ENCODE results near the gene ACSL3. TPM values are rescaled to one million over a fixed set of nuclear protein-coding genes. Genes with fewer than 3 reads are reported as not detected.

The ACSL3 gene
- total RNA-seq, 1 experiment from 2014 or later = 85.2 TPM

- intact Hi-C loops (cut with micrococcal nuclease; ENCODE audit: unreplicated experiment) (no loop called here), in situ Hi-C loops (cut with HindIII; ENCODE audit: low pct_unique_long_range_greater_than_20kb, low sequenced_read_pairs) (no loop called here)
- Histone ChIP-seq H3K27me3 (ENCODE audit: control insufficient read depth, insufficient read depth, low read length) (no peaks in the 10 kb centered on the region), H3K27ac (ENCODE audit: low read length) (no peak overlapping the region), H3K4me1 (ENCODE audit: control insufficient read depth, insufficient read depth, low read length) (no peaks in the 10 kb centered on the region), H3K9me3 (ENCODE audit: control insufficient read depth, insufficient read depth, low read depth, low read length) (no peaks in the 10 kb centered on the region), H3K4me3 (ENCODE audit: low read depth in 2 of 2, low read length in 2 of 2) (no peak overlapping the region), H3K36me3 (ENCODE audit: control insufficient read depth, insufficient read depth, low read length) (no peaks in the 10 kb centered on the region)
- no peak for DNase-seq (ENCODE audit: low read depth, low spot score)
- ChIA-PET CTCF (interaction anchor here (0.7 kb wide), 1 partner anchor 286 kb away, joined by 4 read pairs; no protein-coding TSS in a partner anchor), POLR2A (no interaction called here)
- no TSS peak for BruUV-seq (replicated peaks)
- TF ChIP-seq, protein P1, sequence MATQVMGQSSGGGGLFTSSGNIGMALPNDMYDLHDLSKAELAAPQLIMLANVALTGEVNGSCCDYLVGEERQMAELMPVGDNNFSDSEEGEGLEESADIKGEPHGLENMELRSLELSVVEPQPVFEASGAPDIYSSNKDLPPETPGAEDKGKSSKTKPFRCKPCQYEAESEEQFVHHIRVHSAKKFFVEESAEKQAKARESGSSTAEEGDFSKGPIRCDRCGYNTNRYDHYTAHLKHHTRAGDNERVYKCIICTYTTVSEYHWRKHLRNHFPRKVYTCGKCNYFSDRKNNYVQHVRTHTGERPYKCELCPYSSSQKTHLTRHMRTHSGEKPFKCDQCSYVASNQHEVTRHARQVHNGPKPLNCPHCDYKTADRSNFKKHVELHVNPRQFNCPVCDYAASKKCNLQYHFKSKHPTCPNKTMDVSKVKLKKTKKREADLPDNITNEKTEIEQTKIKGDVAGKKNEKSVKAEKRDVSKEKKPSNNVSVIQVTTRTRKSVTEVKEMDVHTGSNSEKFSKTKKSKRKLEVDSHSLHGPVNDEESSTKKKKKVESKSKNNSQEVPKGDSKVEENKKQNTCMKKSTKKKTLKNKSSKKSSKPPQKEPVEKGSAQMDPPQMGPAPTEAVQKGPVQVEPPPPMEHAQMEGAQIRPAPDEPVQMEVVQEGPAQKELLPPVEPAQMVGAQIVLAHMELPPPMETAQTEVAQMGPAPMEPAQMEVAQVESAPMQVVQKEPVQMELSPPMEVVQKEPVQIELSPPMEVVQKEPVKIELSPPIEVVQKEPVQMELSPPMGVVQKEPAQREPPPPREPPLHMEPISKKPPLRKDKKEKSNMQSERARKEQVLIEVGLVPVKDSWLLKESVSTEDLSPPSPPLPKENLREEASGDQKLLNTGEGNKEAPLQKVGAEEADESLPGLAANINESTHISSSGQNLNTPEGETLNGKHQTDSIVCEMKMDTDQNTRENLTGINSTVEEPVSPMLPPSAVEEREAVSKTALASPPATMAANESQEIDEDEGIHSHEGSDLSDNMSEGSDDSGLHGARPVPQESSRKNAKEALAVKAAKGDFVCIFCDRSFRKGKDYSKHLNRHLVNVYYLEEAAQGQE (IDR thresholded peaks at IDR 0.05; ENCODE audit: insufficient read depth in 1 of 2, low read depth in 2 of 2, low read length in 1 of 2) = no peak
- TF ChIP-seq CTCF (IDR thresholded peaks at IDR 0.05) = no peak
- TF ChIP-seq SIN3A (IDR thresholded peaks at IDR 0.05; ENCODE audit: borderline replicate concordance, insufficient read depth, low read depth, low read length) = no peak
- no peak for TF ChIP-seq TCF7L2 (IDR thresholded peaks at IDR 0.05; ENCODE audit: low read depth, low read length)
- no peak for TF ChIP-seq POLR2AphosphoS5 (IDR thresholded peaks at IDR 0.05; ENCODE audit: low read depth, low read length)
- ATAC-seq = no peak
Observed at GRCh38 chr2:222977121-222977520, 116.3 kb downstream of the ACSL3 start.

DNA sequence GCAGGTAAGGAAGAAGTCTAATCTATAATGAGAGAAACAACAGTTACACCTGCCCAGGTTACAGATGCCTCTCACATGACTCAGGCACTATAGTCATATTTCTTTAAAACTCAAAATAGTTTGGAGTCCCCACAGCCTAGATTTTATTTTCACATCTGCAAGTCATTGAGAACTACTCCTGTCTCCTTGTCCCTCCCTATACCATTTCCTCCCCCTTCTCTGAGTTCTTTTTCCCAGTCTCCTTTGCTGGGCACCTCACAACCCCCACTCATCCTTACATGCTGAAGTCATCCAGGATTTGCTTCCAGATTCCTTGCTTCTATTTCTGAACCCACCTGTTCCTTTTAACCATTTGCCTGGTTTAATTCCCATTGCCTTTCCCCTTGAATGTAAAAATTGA, 118.0 kb downstream of the ACSL3 start:
- ATAC-seq (no peak), DNase-seq (ENCODE audit: low read depth, low spot score) (no peak)
- Histone ChIP-seq H3K27ac (ENCODE audit: low read length) (no peak overlapping the region), H3K36me3 (ENCODE audit: control insufficient read depth, insufficient read depth, low read length) (no peaks in the 10 kb centered on the region), H3K9me3 (ENCODE audit: control insufficient read depth, insufficient read depth, low read depth, low read length) (no peaks in the 10 kb centered on the region), H3K4me3 (ENCODE audit: low read depth in 2 of 2, low read length in 2 of 2) (no peak overlapping the region), H3K4me1 (ENCODE audit: control insufficient read depth, insufficient read depth, low read length) (no peaks in the 10 kb centered on the region), H3K27me3 (ENCODE audit: control insufficient read depth, insufficient read depth, low read length) (no peaks in the 10 kb centered on the region)
- intact Hi-C loops (cut with micrococcal nuclease; ENCODE audit: unreplicated experiment) = no loop called here
- ChIA-PET POLR2A (no interaction called here), CTCF (no interaction called here)
- TF ChIP-seq TCF7L2 (IDR thresholded peaks at IDR 0.05; ENCODE audit: low read depth, low read length) (no peak), POLR2AphosphoS5 (IDR thresholded peaks at IDR 0.05; ENCODE audit: low read depth, low read length) (no peak), CTCF (IDR thresholded peaks at IDR 0.05) (no peak), SIN3A (IDR thresholded peaks at IDR 0.05; ENCODE audit: borderline replicate concordance, insufficient read depth, low read depth, low read length) (no peak)
- TF ChIP-seq, protein P1 (IDR thresholded peaks at IDR 0.05; ENCODE audit: insufficient read depth in 1 of 2, low read depth in 2 of 2, low read length in 1 of 2) = no peak
- no TSS peak for BruUV-seq (replicated peaks)
- in situ Hi-C loops (cut with HindIII; ENCODE audit: low pct_unique_long_range_greater_than_20kb, low sequenced_read_pairs) = no loop called here

All from Panc1 (cell line).